Stimulated activated CD4-positive, alpha-beta T cell treated with anti-CD3 and anti-CD28 coated beads, Interleukin-15, amount 100 ng/mL, for 24 hours (primary cell): Measurements from ENCODE around the gene AGRP.
"Not testable (repeated sequence)": the region's sequence is repeated elsewhere in the genome, so short reads cannot be mapped to it uniquely, and the experiment has no call there.

Source experiments
- DNase-seq: peaks from one replicate; pipeline ENCODE4 v3.0.0-alpha.2; 2020

AGRP gene

GRCh38 chr16:67499106-67499505, 15.8 kb upstream of the AGRP start:
- no peak for DNase-seq

- no peak for DNase-seq
Measured at GRCh38 chr16:67490335-67491096, 7.2 kb upstream of the AGRP start.

- DNase-seq = no peak
Measured at GRCh38 chr16:67489401-67490083, 6.2 kb upstream of the AGRP start.

DNA sequence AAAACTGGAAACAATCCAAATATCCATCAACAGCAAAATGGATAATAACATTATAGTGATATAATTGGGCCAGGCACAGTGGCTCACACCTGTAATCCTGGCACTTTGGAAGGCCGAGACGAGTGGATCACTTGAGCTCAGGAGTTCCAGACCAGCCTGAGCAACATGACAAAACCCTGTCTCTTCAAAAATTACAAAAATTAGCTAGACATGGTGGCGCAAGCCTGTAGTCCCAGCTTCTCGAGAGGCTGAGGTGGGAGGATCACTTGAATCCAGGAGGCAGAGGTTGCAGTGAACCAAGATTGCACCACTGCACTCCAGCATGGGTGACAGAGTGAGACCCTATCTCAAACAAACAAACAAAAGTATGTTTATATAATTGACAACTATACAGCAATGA, 4.2 kb upstream of the AGRP start:
- not testable (repeated sequence) for DNase-seq

- no peak for DNase-seq
Measured at GRCh38 chr16:67486805-67487204, 3.5 kb upstream of the AGRP start.

- no peak for DNase-seq
Measured at GRCh38 chr16:67483731-67484525, 581 bp upstream of the AGRP start.

DNA sequence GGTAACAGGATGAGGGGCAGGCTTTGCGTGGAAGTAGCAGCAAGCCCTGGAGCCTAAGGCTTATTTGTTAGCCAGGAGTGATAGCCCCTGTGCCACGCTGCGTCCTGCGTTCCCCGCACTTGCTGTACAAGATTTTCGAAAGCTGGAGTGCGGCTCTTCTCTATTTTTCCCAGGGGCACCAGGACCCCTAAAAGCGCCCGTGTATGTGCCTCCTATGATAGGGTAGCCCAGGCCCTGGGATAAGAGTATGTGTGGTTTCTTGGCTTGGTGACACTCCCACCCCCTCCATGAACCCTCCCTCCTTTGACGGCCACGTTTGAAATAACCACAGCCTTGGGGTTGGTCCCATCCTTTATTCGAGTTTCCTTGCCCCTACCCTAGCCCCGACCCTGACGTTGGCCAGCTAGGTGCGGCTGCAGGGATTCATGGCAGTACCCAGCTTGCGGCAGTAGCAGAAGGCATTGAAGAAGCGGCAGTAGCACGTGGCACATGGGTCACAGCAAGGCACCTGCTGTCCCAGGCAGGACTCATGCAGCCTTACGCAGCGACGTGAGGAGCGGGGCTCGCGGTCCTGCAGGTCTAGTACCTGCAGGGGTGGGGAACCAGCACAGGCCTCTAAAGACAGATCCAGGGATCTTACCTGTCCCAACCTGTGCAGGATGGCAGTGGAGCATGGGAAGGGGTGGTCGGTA, 968 bp downstream of the AGRP start:
- DNase-seq = peak; percentile 19

DNA sequence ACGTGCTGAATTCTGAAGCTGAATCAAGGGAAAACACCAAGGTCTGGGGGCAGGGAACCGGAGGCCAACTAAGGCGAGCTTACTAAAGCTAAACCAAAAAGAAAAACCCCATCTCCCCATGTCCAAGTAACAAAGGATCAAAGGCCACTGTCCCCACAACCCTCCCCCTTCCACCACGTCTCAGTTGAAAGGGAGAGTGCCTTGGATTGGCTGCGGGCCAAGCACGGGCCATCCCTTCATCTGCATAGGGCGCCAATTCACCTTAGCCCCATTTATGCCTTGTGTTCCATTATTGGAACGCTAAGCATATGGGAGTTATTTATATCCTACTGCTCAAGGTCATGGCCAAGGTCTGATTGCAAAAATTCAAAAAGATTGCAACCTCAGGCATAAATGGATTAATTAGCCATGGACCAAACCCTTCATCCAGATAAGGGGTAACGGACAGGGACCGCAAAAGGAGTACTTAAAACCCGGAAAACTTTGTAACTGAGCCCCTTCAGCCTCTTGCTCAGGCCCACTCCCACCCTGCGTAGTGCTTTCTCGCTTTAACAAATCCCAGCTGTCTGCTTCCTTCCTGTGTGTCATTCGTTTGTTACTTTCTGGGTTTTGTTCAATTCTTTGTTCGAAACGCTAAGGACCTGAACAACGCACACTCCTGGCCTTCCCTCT, 1.6 kb downstream of the AGRP start:
- DNase-seq = peak; percentile 78

DNA sequence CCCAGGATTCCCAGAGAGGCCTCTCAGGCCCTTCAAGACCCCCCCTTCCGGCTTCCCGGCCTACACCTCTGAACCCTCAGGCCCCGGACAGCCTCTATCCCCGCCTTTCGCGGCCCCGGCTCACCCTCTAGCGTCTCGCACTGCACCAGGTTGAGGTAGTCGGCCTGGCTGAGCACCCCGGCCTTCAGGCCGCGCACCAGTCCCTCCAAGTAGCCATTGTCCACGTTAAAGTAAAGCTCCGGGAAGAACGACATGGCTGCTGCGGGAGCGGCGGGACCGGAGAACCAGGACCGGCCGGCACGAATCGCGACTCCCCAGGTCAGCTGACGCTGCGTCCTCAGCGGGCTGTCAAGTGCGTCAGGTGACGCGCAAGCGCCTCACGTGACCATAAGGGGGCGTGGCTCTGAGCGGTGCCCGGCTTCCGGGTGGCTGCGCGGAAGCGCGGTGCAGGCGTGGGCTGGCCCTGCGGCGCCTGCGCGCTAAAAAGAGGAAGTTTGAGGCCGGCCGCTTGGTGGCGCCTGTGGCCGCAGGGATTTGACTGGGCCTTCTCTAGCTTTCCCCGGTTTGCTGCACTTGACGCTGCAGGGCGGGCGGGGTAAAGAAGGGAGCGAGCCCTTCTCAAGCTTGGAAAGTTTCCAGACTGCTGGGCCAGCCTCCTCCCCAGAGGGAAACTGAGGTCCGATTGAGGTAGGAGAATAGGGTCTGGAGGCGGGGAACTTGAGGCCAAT, 2.4 kb downstream of the AGRP start, which contains the start of gene ATP6V0D1:
Gene ATP6V0D1 (minus strand): TSS at position 325 of the 728 bp plus-strand sequence. CDS start 71 bp downstream, at position 254.
- peak; percentile 99 for DNase-seq

DNA sequence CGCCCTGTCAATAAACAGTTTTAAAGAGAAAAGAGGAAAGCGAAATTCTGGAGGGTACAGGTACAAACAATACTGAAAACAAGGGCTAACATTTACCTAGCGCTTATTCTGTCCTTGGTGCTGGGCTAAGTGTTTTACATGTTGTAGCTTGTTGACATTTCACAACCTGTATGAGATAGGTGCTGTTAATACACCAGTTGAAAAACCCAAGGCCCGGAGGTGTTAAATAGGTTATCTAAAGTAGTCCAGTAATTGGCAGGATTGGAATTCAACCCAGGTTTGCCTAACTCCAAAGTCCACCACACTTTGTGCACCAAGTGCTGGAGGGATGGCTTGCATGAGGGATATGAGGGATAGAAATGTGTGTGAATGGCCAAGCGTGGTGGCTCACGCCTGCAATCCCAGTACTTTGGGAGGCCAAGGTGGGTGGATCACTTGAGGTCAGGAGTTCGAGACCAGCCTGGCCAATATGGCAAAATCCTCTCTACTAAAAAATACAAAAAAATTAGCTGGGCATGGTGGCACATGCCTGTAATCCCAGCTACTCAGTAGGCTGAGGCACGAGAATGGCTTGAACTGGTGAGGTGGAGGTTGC, 5.3 kb downstream of the AGRP start:
- no peak for DNase-seq

GRCh38 chr16:67474551-67475455, 8.5 kb downstream of the AGRP start:
- no peak for DNase-seq

- DNase-seq = no peak
Measured at GRCh38 chr16:67471758-67472384, 11.5 kb downstream of the AGRP start.

DNA sequence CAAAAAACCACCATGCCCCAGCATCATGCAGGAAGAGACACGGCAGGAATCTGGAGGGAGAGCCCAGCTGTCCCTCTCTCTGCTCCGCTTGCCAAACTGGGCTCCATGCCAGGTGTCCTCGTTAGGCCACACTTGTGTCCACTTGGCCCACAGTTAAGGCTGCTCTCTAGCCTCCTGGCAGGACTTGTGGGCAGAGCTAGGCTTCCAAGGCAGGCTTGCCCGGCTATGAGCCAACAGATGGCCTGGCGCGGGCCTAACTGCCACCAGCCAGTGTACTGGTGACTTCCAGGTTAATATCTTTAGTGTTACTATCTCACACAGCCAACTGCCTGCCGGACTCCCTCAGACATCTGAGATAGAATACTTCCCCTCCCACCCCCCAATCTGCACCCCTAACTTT, 13.0 kb downstream of the AGRP start:
- DNase-seq = no peak

- no peak for DNase-seq
Measured at GRCh38 chr16:67468731-67469130, 14.6 kb downstream of the AGRP start.

DNA sequence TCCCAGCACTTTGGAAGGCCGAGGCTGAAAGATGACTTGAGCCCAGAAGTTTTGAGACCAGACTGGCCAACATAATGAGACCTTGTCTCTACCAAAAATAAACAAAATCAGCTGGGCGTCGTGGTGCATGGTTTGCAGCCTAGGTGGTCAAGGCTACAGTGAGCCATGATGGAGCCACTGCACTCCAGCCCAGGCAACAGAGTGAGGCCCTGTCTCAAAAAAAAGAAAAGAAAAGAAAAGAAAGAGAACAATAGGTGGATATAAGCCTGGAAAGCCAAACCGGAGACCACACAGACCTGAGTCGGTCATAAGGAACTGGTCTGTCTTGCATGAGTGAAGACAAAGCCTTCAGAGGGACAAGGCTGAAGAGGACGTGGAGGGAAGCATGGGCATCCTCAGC, 16.8 kb downstream of the AGRP start:
- DNase-seq = no peak

DNA sequence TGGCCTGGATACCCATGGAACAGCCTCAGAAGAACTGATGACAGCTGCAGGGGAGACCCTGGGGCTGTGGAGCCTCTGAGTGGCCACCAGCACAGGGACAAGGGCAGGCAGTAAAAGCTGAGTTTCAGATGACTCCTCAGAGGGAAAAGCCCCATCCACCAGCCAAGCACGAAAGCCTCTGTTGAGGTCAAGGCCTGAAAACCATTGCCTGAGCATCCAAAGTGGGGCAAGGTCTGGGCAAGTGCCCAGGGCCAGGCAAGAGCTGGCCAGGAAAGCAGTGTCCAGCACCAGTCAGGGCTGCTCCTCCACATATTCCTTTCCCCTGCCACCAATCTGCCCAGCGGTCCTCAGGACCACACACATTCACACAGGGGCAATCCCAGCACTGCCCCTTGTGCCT, 18.8 kb downstream of the AGRP start:
- DNase-seq = no peak

DNA sequence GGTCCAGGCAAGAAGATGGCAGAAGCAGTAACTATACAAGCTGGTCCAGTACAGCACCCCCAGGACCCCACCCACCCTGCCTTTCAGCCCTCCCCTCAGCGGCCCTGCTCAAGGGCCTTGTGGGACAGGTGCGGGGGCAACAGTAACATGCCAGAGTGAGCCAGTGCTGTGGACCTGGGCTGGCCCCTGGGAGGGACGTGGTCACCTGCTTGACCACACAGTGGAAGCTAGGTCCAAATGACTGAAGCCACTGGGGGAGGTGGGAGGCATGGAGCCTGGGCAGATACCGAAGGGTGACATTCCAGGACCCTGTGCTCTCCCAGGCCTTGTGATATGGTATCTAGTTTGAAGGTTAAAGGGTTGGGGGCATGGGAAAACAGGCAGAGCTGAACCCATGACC, 19.7 kb downstream of the AGRP start:
- DNase-seq = no peak

DNA sequence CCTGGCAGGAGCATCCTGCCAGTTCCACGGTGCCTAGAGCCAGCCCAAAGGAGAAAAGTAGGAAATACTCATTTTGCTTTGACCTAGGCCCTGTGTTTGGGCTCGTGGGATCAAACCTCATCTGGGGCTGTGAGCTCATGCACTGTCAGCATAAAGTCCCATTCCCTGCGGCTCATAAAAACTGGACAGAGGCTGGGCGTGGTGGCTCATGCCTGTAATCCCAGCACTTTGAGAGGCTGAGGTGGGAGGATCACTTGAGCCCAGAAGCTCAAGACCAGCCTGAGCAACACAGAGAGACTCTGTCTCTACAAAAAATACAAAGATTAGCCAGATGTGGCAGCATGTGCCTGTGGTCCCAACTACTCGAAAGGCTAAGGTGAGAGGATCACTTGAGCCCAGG, 20.3 kb downstream of the AGRP start:
- no peak for DNase-seq

GRCh38 chr16:67462279-67462655, 21.1 kb downstream of the AGRP start:
- no peak for DNase-seq
